HepG2 (cell line): ENCODE data around the gene DEPDC1B. TPM values are rescaled to one million over a fixed set of nuclear protein-coding genes. Genes with fewer than 3 reads are reported as not detected.

ENCODE experiments used
- DNMT3B ChIP-seq: conservative IDR thresholded peaks from 2 replicates; pipeline ENCODE4 v1.6.1; 2016; ENCODE audit warnings: missing biosample characterization, control low read depth
- MTF1 ChIP-seq: sonication (generic); formaldehyde crosslinking; IDR thresholded peaks from 2 replicates; pipeline ENCODE4 v1.5.0; 2020; ENCODE audit warnings: missing genetic modification reagents
- NFE2 ChIP-seq: sonication (generic); formaldehyde crosslinking; IDR thresholded peaks from 2 replicates; pipeline ENCODE4 v1.4.0; 2020; ENCODE audit warnings: missing genetic modification reagents
- RBAK ChIP-seq: sonication (generic); formaldehyde crosslinking; IDR thresholded peaks from 2 replicates; pipeline ENCODE4 v1.5.1; 2020; ENCODE audit warnings: mild to moderate bottlenecking, missing genetic modification reagents
- SALL1 ChIP-seq: sonication (generic); formaldehyde crosslinking; IDR thresholded peaks from 2 replicates; pipeline ENCODE4 v1.8.0; 2022; ENCODE audit warnings: mild to moderate bottlenecking, missing genetic modification reagents
- SIX1 ChIP-seq: sonication (generic); formaldehyde crosslinking; IDR thresholded peaks from 2 replicates; pipeline ENCODE4 v1.4.0; 2020; ENCODE audit warnings: missing genetic modification reagents, borderline replicate concordance
- TAF1 ChIP-seq: sonication (generic); formaldehyde crosslinking; IDR thresholded peaks from 2 replicates; pipeline ENCODE4 v1.4.0; 2020; ENCODE audit warnings: missing genetic modification reagents
- TBX3 ChIP-seq: fragments of 450-650 bp; IDR thresholded peaks from 2 replicates; pipeline ENCODE4 v1.6.1; 2017; ENCODE audit warnings: antibody characterized with exemption, mild to moderate bottlenecking, inconsistent platforms, borderline replicate concordance
- TMF1 ChIP-seq: sonication (generic); formaldehyde crosslinking; IDR thresholded peaks from 2 replicates; pipeline ENCODE4 v1.8.1; 2022; ENCODE audit warnings: low read depth, missing genetic modification reagents
- TP53 ChIP-seq: sonication (generic); formaldehyde crosslinking; conservative IDR thresholded peaks from 2 replicates; pipeline ENCODE4 v1.4.0; 2020; ENCODE audit warnings: missing genetic modification reagents
- USF2 ChIP-seq, 2 experiments: sonication (generic) in 1 of 2; formaldehyde crosslinking in 1 of 2; IDR thresholded peaks; 2 replicates each; pipeline versions ENCODE4 v1.5.1 to v1.6.1; 2011 to 2020; ENCODE audit warnings: borderline replicate concordance in 1 of 2, low read depth in 1 of 2, low read length in 1 of 2, mild to moderate bottlenecking in 1 of 2, missing genetic modification reagents in 1 of 2, moderate library complexity in 1 of 2
- XBP1 ChIP-seq: sonication (generic); formaldehyde crosslinking; IDR thresholded peaks from 2 replicates; pipeline ENCODE4 v1.5.0; 2020; ENCODE audit warnings: missing genetic modification reagents
- ZC3H13 ChIP-seq: sonication (generic); formaldehyde crosslinking; IDR thresholded peaks from 2 replicates; pipeline ENCODE4 v1.8.1; 2023; ENCODE audit warnings: mild to moderate bottlenecking, missing genetic modification reagents, moderate library complexity
- ZHX1 ChIP-seq: sonication (generic); formaldehyde crosslinking; IDR thresholded peaks from 2 replicates; pipeline ENCODE4 v1.8.1; 2022; ENCODE audit warnings: low read depth, mild to moderate bottlenecking, missing genetic modification reagents
- ZNF142 ChIP-seq: sonication (generic); formaldehyde crosslinking; IDR thresholded peaks from 2 replicates; pipeline ENCODE4 v1.4.0; 2020; ENCODE audit warnings: missing genetic modification reagents
- ZNF451 ChIP-seq: sonication (generic); formaldehyde crosslinking; IDR thresholded peaks from 2 replicates; pipeline ENCODE4 v1.5.0; 2020; ENCODE audit warnings: mild to moderate bottlenecking, missing genetic modification reagents
- ZNF737 ChIP-seq: sonication (generic); formaldehyde crosslinking; IDR thresholded peaks from 2 replicates; pipeline ENCODE4 v1.5.0; 2020; ENCODE audit warnings: missing genetic modification reagents, mild to moderate bottlenecking, borderline replicate concordance
- ZNF776 ChIP-seq: sonication (generic); formaldehyde crosslinking; IDR thresholded peaks from 2 replicates; pipeline ENCODE4 v1.4.0; 2020; ENCODE audit warnings: mild to moderate bottlenecking, missing genetic modification reagents
- polyA plus RNA-seq, 8 experiments: library from polyadenylated mRNA; depleted of rRNA in 3 of 8; stranded (reverse) in 7 of 8; unstranded in 1 of 8; fragments of >200 nt; fragmentation: Illumina TruSeq in 4 of 8; extraction: Trizol in 4 of 8; gene quantifications; 2 replicates each; pipeline versions ENCODE4 v1.2.1 to v1.2.3, GENCODE V29; 2011 to 2016; ENCODE audit warnings: low read depth in 4 of 8, missing spikeins in 1 of 8, mixed read lengths in 1 of 8; ENCODE audit not compliant: insufficient read depth in 1 of 8
- total RNA-seq, 5 experiments: library from RNA; depleted of rRNA; stranded (reverse); fragments of >200 nt; fragmentation: Illumina TruSeq; extraction: Trizol; gene quantifications; 2 replicates each; pipeline ENCODE4 v1.2.3, GENCODE V29; 2016; ENCODE audit warnings: low read depth in 1 of 5

Gene DEPDC1B
- total and polyA plus RNA-seq, 2 of the 13 experiments (the other 11 are each of a cell fraction or from before 2014, with no cell fraction given) = 29.5 to 51.3 TPM

- TF ChIP-seq ZNF737 (CRISPR knock-in tag) (no peak; the same call in 1 of the 2 replicates), ZNF142 (CRISPR knock-in tag) (no peak), USF2 (IDR thresholded peaks at IDR 0.05; ENCODE audit: low read depth, low read length) (no peak), USF2 (CRISPR knock-in tag; IDR thresholded peaks at IDR 0.05; ENCODE audit: borderline replicate concordance) (no peak), TAF1 (CRISPR knock-in tag) (peak; percentile 83), SIX1 (CRISPR knock-in tag) (0 out of 2 replicates have a peak, but pooled peaks have one; percentile 30), ZNF451 (CRISPR knock-in tag) (no peak; the same call in 1 of the 2 replicates), ZHX1 (CRISPR knock-in tag) (peak; percentile 39), TMF1 (CRISPR knock-in tag) (peak; percentile 91), NFE2 (CRISPR knock-in tag) (no peak), TP53 (peak; percentile 71; the same call in 1 of the 2 replicates), DNMT3B (0 out of 2 replicates have a peak, but pooled peaks have one; percentile 59), TBX3 (no peak), MTF1 (CRISPR knock-in tag) (no peak; the same call in 1 of the 2 replicates), RBAK (CRISPR knock-in tag) (peak; percentile 75; the same call in 1 of the 2 replicates), ZNF776 (CRISPR knock-in tag) (peak; percentile 50; the same call in 1 of the 2 replicates), XBP1 (no peak), SALL1 (CRISPR knock-in tag) (peak; percentile 74; the same call in 1 of the 2 replicates), ZC3H13 (CRISPR knock-in tag) (peak; percentile 86)
These were observed at the start of gene DEPDC1B (continued) for GRCh38 chr5:60699609-60700415.
